Spleen (tissue), 11 donors: ENCODE measurements around the gene SERPINB4. TPM values are rescaled to one million over a fixed set of nuclear protein-coding genes. Genes with fewer than 3 reads are reported as not detected.

Experiments used
- DNase-seq: peaks from one replicate; pipeline ENCODE4 v3.0.0-alpha.2; 2020
- H3K27ac ChIP-seq, 8 donors: fragments of 200-600 bp; sonication (generic) in 7 of 8; 1 replicate in 4 of 8; 2 replicates in 4 of 8; pipeline versions ENCODE4 v1.5.0 to v1.8.0; 2016 to 2021; ENCODE audit warnings: inconsistent platforms in 4 of 8, mild to moderate bottlenecking in 4 of 8, moderate library complexity in 1 of 8
- H3K27me3 ChIP-seq, 7 donors: fragments of 200-600 bp; sonication (generic) in 6 of 7; replicated peaks in 1 of 7; 1 replicate in 4 of 7; 2 replicates in 3 of 7; pipeline versions ENCODE4 v1.5.0 to v1.8.0; 2016 to 2021; ENCODE audit warnings: inconsistent platforms in 3 of 7, mild to moderate bottlenecking in 1 of 7
- H3K36me3 ChIP-seq, 6 donors: fragments of 200-600 bp; sonication (generic) in 5 of 6; 1 replicate in 4 of 6; 2 replicates in 2 of 6; pipeline versions ENCODE4 v1.5.0 to v1.8.0; 2016 to 2021; ENCODE audit warnings: inconsistent platforms in 2 of 6
- H3K4me1 ChIP-seq, 6 donors: fragments of 200-600 bp; sonication (generic) in 5 of 6; 1 replicate in 3 of 6; 2 replicates in 3 of 6; pipeline versions ENCODE4 v1.5.0 to v1.8.0; 2016 to 2021; ENCODE audit warnings: inconsistent platforms in 3 of 6
- H3K4me3 ChIP-seq, 8 donors: fragments of 200-600 bp; sonication (generic) in 7 of 8; 1 replicate in 4 of 8; 2 replicates in 4 of 8; pipeline versions ENCODE4 v1.5.0 to v1.8.0; 2016 to 2021; ENCODE audit warnings: inconsistent platforms in 4 of 8, mild to moderate bottlenecking in 4 of 8, moderate library complexity in 2 of 8
- H3K9me3 ChIP-seq, 8 donors: fragments of 200-600 bp; sonication (generic) in 7 of 8; 1 replicate in 4 of 8; 2 replicates in 4 of 8; pipeline versions ENCODE4 v1.5.0 to v1.8.0; 2016 to 2021; ENCODE audit warnings: inconsistent platforms in 4 of 8
- POLR2A ChIP-seq, 3 donors: fragments of 450-650 bp; IDR thresholded peaks; one replicate each; pipeline ENCODE4 v1.5.1; 2017; ENCODE audit warnings: antibody characterized with exemption in 3 of 3, mild to moderate bottlenecking in 1 of 3
- POLR2AphosphoS5 ChIP-seq, 3 donors: sonication (generic); formaldehyde crosslinking; IDR thresholded peaks; one replicate each; pipeline ENCODE4 v1.5.1; 2017; ENCODE audit warnings: antibody characterized with exemption in 3 of 3
- WGBS, 5 donors: extraction: QIAGEN DNeasy Blood & Tissue Kit in 3 of 5; methylation state at CpG; one replicate each; pipeline versions ENCODE4 v1.1.5 to v1.1.7; 2013 to 2018; 5-methylcytosine and 5-hydroxymethylcytosine counted together
- intact Hi-C: fragments of 100-400 bp; cut with DNase I; formaldehyde crosslinking; loops from one replicate; pipeline ENCODE4 v1.15.0; 2023; ENCODE audit warnings: low total_unique reads
- polyA plus RNA-seq, 3 donors: library from polyadenylated mRNA; stranded (reverse); fragments of 200-250 nt; gene quantifications; one replicate each; pipeline ENCODE4 v1.2.1, GENCODE V29; 2013
- total RNA-seq, 7 donors: library from RNA; depleted of rRNA in 3 of 7; stranded (reverse); fragments of >200 nt in 3 of 7; fragmentation: NEBNext Ultra II Directional in 4 of 7; extraction: Animal tissue kit (Norgen Biotek cat#: 25700) in 4 of 7; gene quantifications; one replicate each; pipeline versions ENCODE4 v1.1.0 to v1.2.1, GENCODE V29; 2016 to 2021
- TF ChIP-seq, protein P1 (sequence below), 11 experiments: fragments of 200-600 bp in 7 of 11; fragments of 450-650 bp in 4 of 11; sonication (generic) in 4 of 11; IDR thresholded peaks in 8 of 11; conservative IDR thresholded peaks in 3 of 11; 1 replicate in 7 of 11; 2 replicates in 4 of 11; pipeline versions ENCODE4 v1.4.0 to v1.8.0; 2016 to 2021; ENCODE audit warnings: antibody characterized with exemption in 11 of 11, inconsistent platforms in 4 of 11, mild to moderate bottlenecking in 1 of 11
- donor health status: healthy with polysubstance abuse.
- donor health status: DM: no; HTN: no; CAD: no; lungs with moderate emphysema.
- donor health status: DM: no; HTN: no; CAD: no.
- donor health status: Bipolar disorder and iron deficiency.
- donor health status: healthy.
- donor health status: DM: no; HTN: no; CAD: no.
- donor health status: DM: yes; HTN: yes; CAD: no.

Gene SERPINB4
- total and polyA plus RNA-seq, 10 donors = 0.09 TPM; not detected in 9

DNA sequence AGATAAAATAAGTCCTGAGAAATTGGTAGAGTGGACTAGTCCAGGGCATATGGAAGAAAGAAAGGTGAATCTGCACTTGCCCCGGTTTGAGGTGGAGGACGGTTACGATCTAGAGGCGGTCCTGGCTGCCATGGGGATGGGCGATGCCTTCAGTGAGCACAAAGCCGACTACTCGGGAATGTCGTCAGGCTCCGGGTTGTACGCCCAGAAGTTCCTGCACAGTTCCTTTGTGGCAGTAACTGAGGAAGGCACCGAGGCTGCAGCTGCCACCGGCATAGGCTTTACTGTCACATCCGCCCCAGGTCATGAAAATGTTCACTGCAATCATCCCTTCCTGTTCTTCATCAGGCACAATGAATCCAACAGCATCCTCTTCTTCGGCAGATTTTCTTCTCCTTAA is 47.1 kb downstream of the SERPINB4 start:
- Histone ChIP-seq H3K4me1 (no peaks in the 10 kb centered on the region), H3K27ac (no peak overlapping the region), H3K9me3 (no peaks in the 10 kb centered on the region), H3K27me3 (no peaks in the 10 kb centered on the region), H3K4me3 (no peak overlapping the region), H3K36me3 (no peaks in the 10 kb centered on the region)
- 78 to 89% (median 80%) methylated on average over 14 of the region's 14 CpGs for WGBS, 5 donors
- no peak for DNase-seq
- TF ChIP-seq, protein P1, sequence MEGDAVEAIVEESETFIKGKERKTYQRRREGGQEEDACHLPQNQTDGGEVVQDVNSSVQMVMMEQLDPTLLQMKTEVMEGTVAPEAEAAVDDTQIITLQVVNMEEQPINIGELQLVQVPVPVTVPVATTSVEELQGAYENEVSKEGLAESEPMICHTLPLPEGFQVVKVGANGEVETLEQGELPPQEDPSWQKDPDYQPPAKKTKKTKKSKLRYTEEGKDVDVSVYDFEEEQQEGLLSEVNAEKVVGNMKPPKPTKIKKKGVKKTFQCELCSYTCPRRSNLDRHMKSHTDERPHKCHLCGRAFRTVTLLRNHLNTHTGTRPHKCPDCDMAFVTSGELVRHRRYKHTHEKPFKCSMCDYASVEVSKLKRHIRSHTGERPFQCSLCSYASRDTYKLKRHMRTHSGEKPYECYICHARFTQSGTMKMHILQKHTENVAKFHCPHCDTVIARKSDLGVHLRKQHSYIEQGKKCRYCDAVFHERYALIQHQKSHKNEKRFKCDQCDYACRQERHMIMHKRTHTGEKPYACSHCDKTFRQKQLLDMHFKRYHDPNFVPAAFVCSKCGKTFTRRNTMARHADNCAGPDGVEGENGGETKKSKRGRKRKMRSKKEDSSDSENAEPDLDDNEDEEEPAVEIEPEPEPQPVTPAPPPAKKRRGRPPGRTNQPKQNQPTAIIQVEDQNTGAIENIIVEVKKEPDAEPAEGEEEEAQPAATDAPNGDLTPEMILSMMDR (IDR thresholded peaks at IDR 0.05 in 8 of 11, conservative IDR thresholded peaks at IDR 0.05 in 3 of 11) = no peak
- no peak for TF ChIP-seq POLR2AphosphoS5 (IDR thresholded peaks at IDR 0.05)
- no peak for TF ChIP-seq POLR2A (IDR thresholded peaks at IDR 0.05)
- intact Hi-C loops = no loop called here

DNA sequence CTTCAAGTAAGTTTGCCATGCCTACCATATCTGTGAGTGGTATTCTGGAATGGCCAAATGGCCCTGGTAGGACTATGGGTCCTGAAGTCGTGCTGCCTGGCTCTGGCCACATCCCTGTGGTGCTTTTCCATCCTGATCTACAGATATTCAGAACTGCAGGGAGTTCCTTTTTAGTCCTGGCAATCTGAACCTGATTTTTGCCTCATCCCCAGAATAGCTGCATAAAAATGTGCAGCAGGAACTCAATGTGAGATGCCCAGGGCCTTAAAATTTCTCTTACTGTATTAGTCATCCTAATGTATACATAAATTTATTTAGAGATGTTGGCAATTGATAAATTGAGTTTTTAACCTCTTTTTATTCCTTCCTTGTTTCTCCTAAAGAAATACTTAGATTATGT is 51.6 kb downstream of the SERPINB4 start:
- TF ChIP-seq, protein P1 (IDR thresholded peaks at IDR 0.05 in 8 of 11, conservative IDR thresholded peaks at IDR 0.05 in 3 of 11) = no peak

DNA sequence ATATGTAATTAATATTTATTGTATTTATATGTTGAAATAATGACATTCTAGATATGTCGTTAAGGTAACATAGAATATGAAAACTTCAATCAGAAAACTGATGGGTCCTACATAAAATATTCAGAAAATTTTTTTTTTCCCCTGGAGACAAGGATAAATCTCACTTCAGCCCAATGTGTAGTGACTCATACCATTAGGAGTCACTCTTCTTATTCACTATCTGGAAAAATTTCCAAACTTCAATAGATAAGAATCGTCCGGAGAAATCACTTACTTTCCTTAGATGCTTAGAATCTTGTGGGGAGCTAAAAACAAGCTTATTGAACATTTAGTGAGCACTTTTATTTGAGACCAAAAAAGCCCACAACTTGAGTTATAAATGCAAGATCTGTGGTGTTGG is 52.3 kb downstream of the SERPINB4 start:
- Histone ChIP-seq H3K36me3 (no peaks in the 10 kb centered on the region), H3K9me3 (no peaks in the 10 kb centered on the region), H3K4me1 (peaks cover 0 to 4% (median 0%) of the 10 kb centered on the region in 6 donors), H3K27me3 (peaks cover 0 to 4% (median 0%) of the 10 kb centered on the region in 7 donors), H3K27ac (no peak overlapping the region), H3K4me3 (no peak overlapping the region)
- no peak for DNase-seq
- intact Hi-C loops = no loop called here
- no peak for TF ChIP-seq POLR2A (IDR thresholded peaks at IDR 0.05)
- no peak for TF ChIP-seq POLR2AphosphoS5 (IDR thresholded peaks at IDR 0.05)
- TF ChIP-seq, protein P1 (IDR thresholded peaks at IDR 0.05 in 8 of 11, conservative IDR thresholded peaks at IDR 0.05 in 3 of 11) = no peak
- 74 to 94% (median 88%) methylated on average over 3 of the region's 3 CpGs for WGBS, 5 donors

More for the DNA sequence above, 51.6 kb downstream of the SERPINB4 start:
- Histone ChIP-seq H3K27me3 (peaks cover 0 to 4% (median 0%) of the 10 kb centered on the region in 7 donors), H3K4me1 (peaks cover 0 to 4% (median 0%) of the 10 kb centered on the region in 6 donors), H3K27ac (no peak overlapping the region), H3K36me3 (no peaks in the 10 kb centered on the region), H3K9me3 (no peaks in the 10 kb centered on the region), H3K4me3 (no peak overlapping the region)
- WGBS, 5 donors = 40 to 60% (median 56%) methylated on average over 1 of the region's 1 CpG
- intact Hi-C loops = no loop called here
- no peak for DNase-seq

DNA sequence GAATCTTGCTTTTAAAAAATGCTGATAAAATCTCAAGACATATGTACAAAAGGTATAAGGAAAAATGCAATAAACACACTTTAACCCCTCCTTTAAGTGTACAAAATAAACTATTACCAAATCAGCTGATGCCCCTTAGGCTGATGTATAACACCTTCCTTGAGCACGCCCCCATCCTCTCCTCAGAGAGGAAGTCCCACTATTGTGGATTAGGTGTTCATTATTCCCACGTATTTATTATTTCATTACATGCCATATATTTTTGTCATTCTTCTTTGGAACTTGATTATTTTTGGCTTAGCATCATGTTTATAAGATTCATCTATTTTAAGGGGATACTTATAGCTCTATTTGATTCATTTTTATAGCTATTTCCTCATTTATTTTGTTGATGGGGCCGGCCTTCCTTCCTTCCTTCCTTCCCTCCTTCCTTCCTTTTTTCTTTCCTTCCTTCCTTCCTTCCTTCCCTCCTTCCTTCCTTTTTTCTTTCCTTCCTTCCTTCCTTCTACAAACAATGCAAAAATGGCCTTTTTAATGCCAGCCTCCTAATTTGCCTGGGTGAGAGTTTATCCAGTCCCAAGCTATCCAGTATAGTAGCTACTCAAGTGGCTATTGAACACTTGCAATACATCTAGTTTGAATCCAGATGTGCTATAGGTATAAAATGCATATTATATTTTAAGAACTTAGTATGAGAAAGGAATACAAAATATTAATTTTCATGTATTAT is 52.9 kb downstream of the SERPINB4 start:
- 56 to 84% (median 66%) methylated on average over 3 of the region's 3 CpGs for WGBS, 5 donors
- H3K27me3 ChIP-seq = peaks cover 0 to 4% (median 0%) of the 10 kb centered on the region in 7 donors
- H3K27ac ChIP-seq = peak overlapping the region in 2 of 8 donors; percentile 4 to 43
- no peak overlapping the region for H3K4me3 ChIP-seq
- no peak for DNase-seq
- TF ChIP-seq, protein P1 (IDR thresholded peaks at IDR 0.05 in 8 of 11, conservative IDR thresholded peaks at IDR 0.05 in 3 of 11) = no peak
- TF ChIP-seq POLR2A (IDR thresholded peaks at IDR 0.05) (no peak), POLR2AphosphoS5 (IDR thresholded peaks at IDR 0.05) (no peak)
- H3K36me3 ChIP-seq = no peaks in the 10 kb centered on the region
- intact Hi-C loops = no loop called here
- H3K9me3 ChIP-seq = no peaks in the 10 kb centered on the region
- H3K4me1 ChIP-seq = peaks cover 0 to 4% (median 0%) of the 10 kb centered on the region in 6 donors
